Osteoblast (primary cell): Measurements from ENCODE around the gene TSPY9. TPM values are rescaled to one million over a fixed set of nuclear protein-coding genes. Genes with fewer than 3 reads are reported as not detected.
"Not testable (repeated sequence)": the region's sequence is repeated elsewhere in the genome, so short reads cannot be mapped to it uniquely, and the experiment has no call there.

Experiments
- DNase-seq: peaks from one replicate; pipeline ENCODE4 v3.0.0; 2011; ENCODE audit warnings: low spot score, mixed read lengths; ENCODE audit not compliant: insufficient read length; ENCODE audit errors: missing footprints
- H2AFZ ChIP-seq: 2 replicates; pipeline ENCODE4 v1.6.0; 2011; ENCODE audit warnings: mild to moderate bottlenecking, low read length
- H3K27ac ChIP-seq: 2 replicates; pipeline ENCODE4 v1.5.1; 2011; ENCODE audit warnings: mild to moderate bottlenecking, low read depth, low read length, moderate library complexity
- H3K27me3 ChIP-seq: 2 replicates; pipeline ENCODE4 v1.6.0; 2012; ENCODE audit warnings: mild to moderate bottlenecking, control low read depth, inconsistent platforms, low read length, moderate library complexity; ENCODE audit not compliant: insufficient read depth
- H3K36me3 ChIP-seq: 2 replicates; pipeline ENCODE4 v1.5.1; 2011; ENCODE audit warnings: mild to moderate bottlenecking, low read length, control low read depth, moderate library complexity; ENCODE audit not compliant: insufficient read depth
- H3K4me1 ChIP-seq: 2 replicates; pipeline ENCODE4 v1.5.1; 2011; ENCODE audit warnings: mild to moderate bottlenecking, low read length, control low read depth, moderate library complexity; ENCODE audit not compliant: insufficient read depth
- H3K4me2 ChIP-seq: 2 replicates; pipeline ENCODE4 v1.6.0; 2011; ENCODE audit warnings: mild to moderate bottlenecking, low read length; ENCODE audit not compliant: insufficient read depth
- H3K4me3 ChIP-seq: fragments of 200-600 bp; sonication (generic); 3 replicates; pipeline ENCODE4 v1.5.1; 2012; ENCODE audit warnings: mild to moderate bottlenecking, low read length, inconsistent platforms; ENCODE audit not compliant: insufficient read depth
- H3K79me2 ChIP-seq: 2 replicates; pipeline ENCODE4 v1.6.0; 2012; ENCODE audit warnings: mild to moderate bottlenecking, low read length, control low read depth, inconsistent platforms; ENCODE audit not compliant: insufficient read depth
- H3K9me3 ChIP-seq: 2 replicates; pipeline ENCODE4 v1.5.1; 2011; ENCODE audit warnings: low read depth, low read length, control low read depth
- H4K20me1 ChIP-seq: 2 replicates; pipeline ENCODE4 v1.6.0; 2012; ENCODE audit warnings: mild to moderate bottlenecking, low read length, control low read depth; ENCODE audit not compliant: insufficient read depth
- total RNA-seq: library from RNA; depleted of rRNA; stranded (reverse); fragments of >200 nt; gene quantifications from 2 replicates; pipeline ENCODE4 v1.2.3, GENCODE V29; 2012

TSPY9 gene, protein sequence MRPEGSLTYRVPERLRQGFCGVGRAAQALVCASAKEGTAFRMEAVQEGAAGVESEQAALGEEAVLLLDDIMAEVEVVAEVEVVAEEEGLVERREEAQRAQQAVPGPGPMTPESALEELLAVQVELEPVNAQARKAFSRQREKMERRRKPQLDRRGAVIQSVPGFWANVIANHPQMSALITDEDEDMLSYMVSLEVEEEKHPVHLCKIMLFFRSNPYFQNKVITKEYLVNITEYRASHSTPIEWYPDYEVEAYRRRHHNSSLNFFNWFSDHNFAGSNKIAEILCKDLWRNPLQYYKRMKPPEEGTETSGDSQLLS
- total RNA-seq, result not detected in 2 replicates

DNA sequence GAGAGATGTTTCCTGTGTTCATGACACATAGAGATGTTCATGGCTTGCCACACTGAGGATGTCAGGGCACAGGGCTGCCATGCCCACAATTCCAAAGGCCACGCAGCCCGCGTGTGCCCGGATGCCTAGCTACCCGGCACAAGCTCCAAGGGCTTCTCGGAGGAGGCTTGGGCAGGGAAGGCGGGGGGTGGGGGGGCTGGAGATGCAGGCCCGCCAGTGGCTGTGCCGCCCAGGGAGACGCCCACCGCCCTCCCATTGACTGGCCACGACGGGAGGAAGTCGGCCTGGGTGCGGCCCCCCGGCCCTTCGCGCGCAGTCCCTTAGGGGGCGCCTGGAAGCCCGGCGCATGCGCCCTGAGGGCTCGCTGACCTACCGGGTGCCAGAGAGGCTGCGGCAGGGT is at the start of gene TSPY9:
Gene TSPY9 (plus strand): TSS at position 301 of the 400 bp plus-strand sequence. CDS start 46 bp downstream, at position 347.
- not testable (repeated sequence) for DNase-seq, H3K4me3 ChIP-seq

DNA sequence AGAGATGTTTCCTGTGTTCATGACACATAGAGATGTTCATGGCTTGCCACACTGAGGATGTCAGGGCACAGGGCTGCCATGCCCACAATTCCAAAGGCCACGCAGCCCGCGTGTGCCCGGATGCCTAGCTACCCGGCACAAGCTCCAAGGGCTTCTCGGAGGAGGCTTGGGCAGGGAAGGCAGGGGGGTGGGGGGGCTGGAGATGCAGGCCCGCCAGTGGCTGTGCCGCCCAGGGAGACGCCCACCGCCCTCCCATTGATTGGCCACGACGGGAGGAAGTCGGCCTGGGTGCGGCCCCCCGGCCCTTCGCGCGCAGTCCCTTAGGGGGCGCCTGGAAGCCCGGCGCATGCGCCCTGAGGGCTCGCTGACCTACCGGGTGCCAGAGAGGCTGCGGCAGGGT is 20.4 kb upstream of the TSPY9 start, which contains the start of gene TSPY1:
Gene TSPY1 (plus strand): TSS at position 301 of the 400 bp plus-strand sequence. CDS start 46 bp downstream, at position 347.
- H4K20me1 ChIP-seq, H3K4me3 ChIP-seq, DNase-seq, H3K4me1 ChIP-seq, H3K4me2 ChIP-seq, H3K27me3 ChIP-seq, H3K27ac ChIP-seq, H2AFZ ChIP-seq, H3K9me3 ChIP-seq, H3K36me3 ChIP-seq, H3K79me2 ChIP-seq: not testable (repeated sequence)

More for the DNA sequence above, at the start of gene TSPY9:
- H2AFZ ChIP-seq, H3K27me3 ChIP-seq, H3K9me3 ChIP-seq, H4K20me1 ChIP-seq, H3K79me2 ChIP-seq, H3K36me3 ChIP-seq, H3K4me1 ChIP-seq, H3K4me2 ChIP-seq, H3K27ac ChIP-seq: not testable (repeated sequence)

DNA sequence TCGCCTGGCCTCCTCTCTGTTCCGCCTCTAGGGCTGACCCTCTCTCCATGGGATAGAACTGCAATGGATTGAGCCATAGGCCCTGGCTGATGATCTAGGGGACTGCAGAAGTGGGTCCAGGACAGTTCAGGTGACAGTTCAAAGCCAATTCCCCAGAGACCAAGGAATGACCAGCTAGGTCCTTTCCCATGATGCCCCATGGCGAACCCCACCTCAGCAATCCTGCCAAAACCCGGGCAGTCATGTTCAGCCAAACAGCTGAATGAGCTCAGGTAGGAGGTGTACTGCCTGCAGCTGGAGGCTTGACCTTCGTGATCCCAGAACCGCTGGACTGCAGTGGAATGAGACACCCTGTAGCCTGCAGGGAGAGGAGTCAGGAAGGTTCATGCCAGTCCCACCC is 17.3 kb downstream of the TSPY9 start:
- DNase-seq, result not testable (repeated sequence)

DNA sequence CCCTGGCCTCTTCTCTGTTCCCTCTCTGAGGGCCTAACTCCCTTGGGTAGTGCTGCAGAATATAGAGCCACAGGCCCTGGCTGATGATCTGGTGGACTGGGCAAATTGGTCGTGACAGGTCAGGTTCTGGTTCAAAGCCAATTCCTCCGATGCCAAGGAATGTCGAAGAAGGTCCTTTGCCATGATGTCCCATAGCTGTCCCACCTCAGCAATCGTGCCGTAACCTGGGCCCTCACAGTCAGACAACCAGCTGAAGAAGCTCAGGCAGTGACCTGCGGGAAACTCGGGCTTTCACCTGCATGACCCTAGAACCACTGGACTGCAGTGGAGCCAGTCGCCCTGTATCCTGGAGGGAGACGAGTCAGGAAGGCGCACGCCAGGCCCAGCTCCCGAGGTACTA is 29.2 kb downstream of the TSPY9 start:
- DNase-seq, H2AFZ ChIP-seq, H3K27me3 ChIP-seq, H3K9me3 ChIP-seq, H4K20me1 ChIP-seq, H3K4me3 ChIP-seq, H3K79me2 ChIP-seq, H3K4me2 ChIP-seq, H3K27ac ChIP-seq, H3K36me3 ChIP-seq, H3K4me1 ChIP-seq: not testable (repeated sequence)

More for the DNA sequence above, 17.3 kb downstream of the TSPY9 start:
- H3K27me3 ChIP-seq, H4K20me1 ChIP-seq, H3K27ac ChIP-seq, H3K4me2 ChIP-seq, H3K4me3 ChIP-seq, H3K4me1 ChIP-seq, H3K79me2 ChIP-seq, H3K36me3 ChIP-seq, H3K9me3 ChIP-seq, H2AFZ ChIP-seq: not testable (repeated sequence)

DNA sequence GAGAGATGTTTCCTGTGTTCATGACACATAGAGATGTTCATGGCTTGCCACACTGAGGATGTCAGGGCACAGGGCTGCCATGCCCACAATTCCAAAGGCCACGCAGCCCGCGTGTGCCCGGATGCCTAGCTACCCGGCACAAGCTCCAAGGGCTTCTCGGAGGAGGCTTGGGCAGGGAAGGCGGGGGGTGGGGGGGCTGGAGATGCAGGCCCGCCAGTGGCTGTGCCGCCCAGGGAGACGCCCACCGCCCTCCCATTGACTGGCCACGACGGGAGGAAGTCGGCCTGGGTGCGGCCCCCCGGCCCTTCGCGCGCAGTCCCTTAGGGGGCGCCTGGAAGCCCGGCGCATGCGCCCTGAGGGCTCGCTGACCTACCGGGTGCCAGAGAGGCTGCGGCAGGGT is 40.5 kb downstream of the TSPY9 start, which contains the start of gene TSPY10:
Gene TSPY10 (plus strand): TSS at position 301 of the 400 bp plus-strand sequence. CDS start 46 bp downstream, at position 347.
- H3K4me2 ChIP-seq, H2AFZ ChIP-seq, H3K36me3 ChIP-seq, H3K4me1 ChIP-seq, H3K79me2 ChIP-seq, H3K4me3 ChIP-seq, H3K27me3 ChIP-seq, H4K20me1 ChIP-seq, H3K9me3 ChIP-seq, H3K27ac ChIP-seq, DNase-seq: not testable (repeated sequence)

Other genes with a start within 250 kb of the TSPY9 start
- not detected in 2 replicates for gene TSPY4, start 149.8 kb upstream of the TSPY9 start, total RNA-seq
- not detected in 2 replicates for gene TSPY8, start 129.5 kb upstream of the TSPY9 start, total RNA-seq
- not detected in 2 replicates for gene TSPY3, start 88.8 kb upstream of the TSPY9 start, total RNA-seq
- gene TSPY1, start 20.3 kb upstream of the TSPY9 start, total RNA-seq, result not detected in 2 replicates
- not detected in 2 replicates for gene TSPY10, start 40.6 kb downstream of the TSPY9 start, total RNA-seq